MCF 10A (cell line): ENCODE measurements around the gene PCYT1B. TPM values are rescaled to one million over a fixed set of nuclear protein-coding genes. Genes with fewer than 3 reads are reported as not detected.

Experiments used
- BruUV-seq: library from RNA; stranded (reverse); fragments of 400-500 nt; replicated peaks from 2 replicates; lab custom pipeline; 2021; lab: Mats Ljungman, UMichigan
- CTCF ChIA-PET: fragments of 300-600 bp; sonication (Branson Sonifier 250); formaldehyde crosslinking; extraction: SDS; loops from one replicate; lab custom pipeline; 2021; ENCODE audit warnings: antibody characterized with exemption, inconsistent platforms; lab: Yijun Ruan, JAX
- POLR2A ChIA-PET: fragments of 300-600, 350-650 bp; sonication (Branson Sonifier 250); formaldehyde crosslinking; extraction: SDS; loops from one replicate; lab custom pipeline; 2020; ENCODE audit warnings: antibody characterized with exemption, inconsistent platforms; lab: Yijun Ruan, JAX
- DNase-seq: peaks from one replicate; pipeline ENCODE4 v3.0.0-alpha.2; 2018; ENCODE audit not compliant: unreplicated experiment
- H3K27ac Mint-ChIP-seq: one replicate; pipeline ENCODE4 v1.8.0; 2022; ENCODE audit warnings: mild to moderate bottlenecking, low read depth, mixed read lengths; ENCODE audit not compliant: unreplicated experiment
- H3K27me3 Mint-ChIP-seq: one replicate; pipeline ENCODE4 v1.8.0; 2022; ENCODE audit warnings: mixed read lengths; ENCODE audit not compliant: insufficient read depth, unreplicated experiment
- H3K36me3 Mint-ChIP-seq: one replicate; pipeline ENCODE4 v1.8.0; 2022; ENCODE audit warnings: mild to moderate bottlenecking, moderate library complexity, mixed read lengths; ENCODE audit not compliant: insufficient read depth, unreplicated experiment
- H3K4me1 Mint-ChIP-seq: one replicate; pipeline ENCODE4 v1.8.0; 2022; ENCODE audit warnings: mixed read lengths; ENCODE audit not compliant: insufficient read depth, unreplicated experiment
- H3K4me3 Mint-ChIP-seq: one replicate; pipeline ENCODE4 v1.8.0; 2022; ENCODE audit warnings: mild to moderate bottlenecking, moderate library complexity, mixed read lengths; ENCODE audit not compliant: unreplicated experiment
- H3K9me3 Mint-ChIP-seq: one replicate; pipeline ENCODE4 v1.8.0; 2022; ENCODE audit warnings: mixed read lengths; ENCODE audit not compliant: unreplicated experiment
- intact Hi-C: fragments of 100-400 bp; cut with micrococcal nuclease; formaldehyde crosslinking; loops from 2 replicates; pipeline ENCODE4 v1.14.1; 2022
- total RNA-seq: library from RNA; stranded (reverse); gene quantifications from 2 replicates; pipeline ENCODE4 v1.2.3, GENCODE V29; 2022
- TF ChIP-seq, protein P1 (sequence below): fragments of 200-600 bp; IDR thresholded peaks from one replicate; pipeline ENCODE4 v1.8.0; 2022; ENCODE audit warnings: antibody characterized with exemption, mild to moderate bottlenecking; ENCODE audit not compliant: unreplicated experiment

Gene PCYT1B
- total RNA-seq, 1 experiment from 2014 or later = not detected

DNA sequence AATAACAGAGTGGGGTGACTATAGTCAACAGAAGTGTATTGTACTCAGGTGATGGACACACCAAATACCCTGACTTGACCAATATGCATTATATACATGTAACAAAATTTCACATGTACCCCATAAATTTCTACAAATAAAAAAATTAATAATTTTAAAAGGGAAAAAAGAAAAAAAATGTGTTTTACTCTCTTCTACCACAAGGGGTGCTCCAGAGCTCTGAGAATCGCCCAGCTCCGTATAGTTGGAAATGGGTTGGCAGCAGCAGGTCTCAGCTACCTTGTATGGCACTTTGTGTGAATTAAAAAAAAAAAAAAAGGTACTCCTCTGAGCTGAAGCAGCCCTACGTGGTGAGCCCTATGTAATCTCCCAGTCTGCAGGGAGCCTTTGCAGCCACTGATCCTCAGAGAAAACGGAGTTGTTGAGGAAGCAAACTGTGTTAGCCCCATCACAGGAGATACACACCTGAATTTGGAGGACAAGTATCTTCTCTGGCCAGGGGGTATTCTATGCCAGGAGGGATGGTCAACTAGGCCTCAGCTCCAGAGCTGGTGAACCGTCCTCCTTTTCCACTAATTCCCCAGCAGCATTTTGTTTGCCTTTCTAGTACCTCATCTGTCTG is 29.4 kb upstream of the PCYT1B start:
- H3K27ac Mint-ChIP-seq = no peak overlapping the region
- no peaks in the 10 kb centered on the region for H3K9me3 Mint-ChIP-seq
- POLR2A ChIA-PET = interaction anchor here (0.7 to 1.3 kb wide), 2 partner anchors 18 to 61 kb away, joined by 3 to 4 read pairs; no protein-coding TSS in a partner anchor
- TF ChIP-seq, protein P1, sequence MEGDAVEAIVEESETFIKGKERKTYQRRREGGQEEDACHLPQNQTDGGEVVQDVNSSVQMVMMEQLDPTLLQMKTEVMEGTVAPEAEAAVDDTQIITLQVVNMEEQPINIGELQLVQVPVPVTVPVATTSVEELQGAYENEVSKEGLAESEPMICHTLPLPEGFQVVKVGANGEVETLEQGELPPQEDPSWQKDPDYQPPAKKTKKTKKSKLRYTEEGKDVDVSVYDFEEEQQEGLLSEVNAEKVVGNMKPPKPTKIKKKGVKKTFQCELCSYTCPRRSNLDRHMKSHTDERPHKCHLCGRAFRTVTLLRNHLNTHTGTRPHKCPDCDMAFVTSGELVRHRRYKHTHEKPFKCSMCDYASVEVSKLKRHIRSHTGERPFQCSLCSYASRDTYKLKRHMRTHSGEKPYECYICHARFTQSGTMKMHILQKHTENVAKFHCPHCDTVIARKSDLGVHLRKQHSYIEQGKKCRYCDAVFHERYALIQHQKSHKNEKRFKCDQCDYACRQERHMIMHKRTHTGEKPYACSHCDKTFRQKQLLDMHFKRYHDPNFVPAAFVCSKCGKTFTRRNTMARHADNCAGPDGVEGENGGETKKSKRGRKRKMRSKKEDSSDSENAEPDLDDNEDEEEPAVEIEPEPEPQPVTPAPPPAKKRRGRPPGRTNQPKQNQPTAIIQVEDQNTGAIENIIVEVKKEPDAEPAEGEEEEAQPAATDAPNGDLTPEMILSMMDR = peak; percentile 40
- H3K4me3 Mint-ChIP-seq = no peak overlapping the region
- peak; percentile 37 for DNase-seq
- BruUV-seq = no TSS peak
- CTCF ChIA-PET = interaction anchor here (0.5 to 1.5 kb wide), 13 partner anchors 11 to 725 kb away, joined by 3 to 8 read pairs (median 3); no protein-coding TSS in a partner anchor
- no peaks in the 10 kb centered on the region for H3K4me1 Mint-ChIP-seq
- H3K36me3 Mint-ChIP-seq = no peaks in the 10 kb centered on the region
- peaks cover 51% of the 10 kb centered on the region for H3K27me3 Mint-ChIP-seq
- intact Hi-C loops = no loop called here

DNA sequence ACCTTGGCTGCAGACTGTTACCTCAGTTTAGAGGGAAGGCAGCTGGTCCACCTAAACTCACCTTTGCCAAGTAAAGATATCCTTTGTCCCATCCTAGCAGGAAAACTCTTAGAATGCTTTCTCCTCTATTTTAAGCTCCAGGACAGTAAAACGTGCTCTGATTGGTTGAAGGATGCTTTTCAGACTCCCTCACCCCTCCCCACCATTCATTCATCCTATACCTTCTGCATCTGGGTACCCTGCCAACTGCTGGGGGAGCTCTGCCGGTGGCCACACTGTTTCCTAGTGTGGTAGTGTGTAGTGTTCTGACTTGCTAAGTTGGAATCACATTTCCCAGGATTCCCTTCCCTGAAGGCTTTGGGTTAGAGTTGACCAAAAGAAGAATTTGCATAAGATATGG is 26.3 kb upstream of the PCYT1B start:
- Mint-ChIP-seq H3K9me3 (no peaks in the 10 kb centered on the region), H3K4me3 (no peak overlapping the region)
- CTCF ChIA-PET = no interaction called here

DNA sequence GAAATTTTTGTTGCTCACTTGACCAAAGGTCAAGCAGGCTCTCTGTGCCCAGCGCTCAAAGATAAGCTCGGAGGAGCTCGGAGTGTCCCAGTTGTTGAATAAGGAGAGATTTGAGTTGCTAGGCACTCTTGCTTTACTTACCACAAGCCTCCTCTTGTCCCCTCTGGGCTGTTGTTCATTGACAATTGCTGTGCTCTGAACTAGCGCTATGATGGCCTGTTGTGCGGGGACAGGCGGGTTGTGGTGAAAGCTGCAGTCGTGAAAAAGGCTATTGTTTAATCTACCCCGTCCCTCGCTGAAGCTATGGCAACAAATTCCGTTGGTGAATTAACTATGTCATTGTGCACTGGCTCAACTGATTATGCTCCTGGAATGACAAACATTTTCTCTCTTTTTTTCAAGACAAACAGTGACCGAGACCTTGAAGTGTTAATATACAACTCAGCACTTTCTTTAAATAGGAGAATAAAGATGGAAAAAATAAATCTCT is 25.6 kb upstream of the PCYT1B start:
- Mint-ChIP-seq H3K9me3 (no peaks in the 10 kb centered on the region), H3K36me3 (no peaks in the 10 kb centered on the region), H3K4me3 (no peak overlapping the region), H3K27me3 (peaks cover 38% of the 10 kb centered on the region), H3K4me1 (no peaks in the 10 kb centered on the region), H3K27ac (no peak overlapping the region)
- intact Hi-C loops = no loop called here
- DNase-seq = no peak
- ChIA-PET CTCF (interaction anchor here (0.6 kb wide), 1 partner anchor 272 kb away, joined by 3 read pairs; no protein-coding TSS in a partner anchor), POLR2A (no interaction called here)
- TF ChIP-seq, protein P1 = no peak
- BruUV-seq = no TSS peak

More for the DNA sequence above, 26.3 kb upstream of the PCYT1B start:
- BruUV-seq = no TSS peak
- Mint-ChIP-seq H3K27ac (no peak overlapping the region), H3K36me3 (no peaks in the 10 kb centered on the region), H3K27me3 (peaks cover 42% of the 10 kb centered on the region), H3K4me1 (no peaks in the 10 kb centered on the region)
- TF ChIP-seq, protein P1 = no peak
- POLR2A ChIA-PET = no interaction called here
- no peak for DNase-seq
- intact Hi-C loops = no loop called here

DNA sequence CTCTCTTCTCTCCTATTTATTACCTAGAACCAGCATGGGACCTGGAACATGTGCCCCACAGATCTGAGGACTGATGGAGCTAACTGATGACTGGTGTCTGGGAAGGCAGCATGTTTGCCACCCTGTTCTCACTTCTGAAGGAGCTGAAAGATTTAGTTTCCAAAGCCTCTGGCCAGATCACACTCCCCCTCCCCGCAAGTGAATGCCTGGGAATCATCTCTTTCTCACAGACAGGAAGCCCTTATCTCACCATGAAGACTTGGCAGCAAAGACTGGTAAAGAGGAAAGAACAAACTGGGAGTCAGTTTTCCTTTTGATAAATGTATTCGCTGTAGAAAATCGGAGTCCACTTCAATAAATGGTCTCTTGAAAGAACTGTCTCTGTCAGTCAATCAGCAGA is 21.0 kb upstream of the PCYT1B start:
- ChIA-PET CTCF (no interaction called here), POLR2A (no interaction called here)
- no TSS peak for BruUV-seq
- no peak for DNase-seq
- intact Hi-C loops = no loop called here
- H3K4me1 Mint-ChIP-seq = no peaks in the 10 kb centered on the region
- H3K27ac Mint-ChIP-seq = no peak overlapping the region
- no peaks in the 10 kb centered on the region for H3K9me3 Mint-ChIP-seq
- H3K4me3 Mint-ChIP-seq = no peak overlapping the region
- H3K36me3 Mint-ChIP-seq = no peaks in the 10 kb centered on the region
- TF ChIP-seq, protein P1 = no peak
- H3K27me3 Mint-ChIP-seq = peaks cover 48% of the 10 kb centered on the region
